GM23338 (cell line): ENCODE data around the gene IMMP2L. TPM values are rescaled to one million over a fixed set of nuclear protein-coding genes. Genes with fewer than 3 reads are reported as not detected.
"Not testable (repeated sequence)": the region's sequence is repeated elsewhere in the genome, so short reads cannot be mapped to it uniquely, and the experiment has no call there.

Experiments used
- ATAC-seq: fragments of 200-7000 bp; cut with Tn5 transposase; 3 replicates; pipeline ENCODE4 v1.9.1; 2020
- DNase-seq: peaks from one replicate; pipeline ENCODE4 v3.0.0-alpha.2; 2015; ENCODE audit warnings: low spot score
- H2AFZ ChIP-seq: fragments of 200-600 bp; sonication (generic); 2 replicates; pipeline ENCODE4 v1.8.0; 2016; ENCODE audit warnings: antibody characterized with exemption, mild to moderate bottlenecking, moderate library complexity
- H3F3A ChIP-seq: fragments of 200-600 bp; sonication (generic); replicated peaks from 2 replicates; pipeline ENCODE4 v1.8.0; 2017; ENCODE audit warnings: antibody characterized with exemption, mixed run types, low read depth
- H3K27ac ChIP-seq: fragments of 200-600 bp; sonication (generic); 2 replicates; pipeline ENCODE4 v1.6.1; 2016; ENCODE audit warnings: low read depth
- H3K27me3 ChIP-seq: fragments of 200-600 bp; sonication (generic); 2 replicates; pipeline ENCODE4 v1.8.0; 2016; ENCODE audit warnings: mild to moderate bottlenecking, mixed run types, moderate library complexity; ENCODE audit not compliant: insufficient read depth
- H3K36me3 ChIP-seq: fragments of 200-600 bp; sonication (generic); 2 replicates; pipeline ENCODE4 v1.8.0; 2016; ENCODE audit warnings: mild to moderate bottlenecking; ENCODE audit not compliant: insufficient read depth
- H3K4me1 ChIP-seq: fragments of 200-600 bp; sonication (generic); 2 replicates; pipeline ENCODE4 v1.8.0; 2016; ENCODE audit warnings: mild to moderate bottlenecking, moderate library complexity; ENCODE audit not compliant: insufficient read depth
- H3K4me2 ChIP-seq: fragments of 200-600 bp; sonication (generic); 2 replicates; pipeline ENCODE4 v1.7.1; 2017; ENCODE audit warnings: mixed run types
- H3K4me3 ChIP-seq: fragments of 200-600 bp; sonication (generic); 2 replicates; pipeline ENCODE4 v1.6.1; 2016; ENCODE audit warnings: mixed run types
- H3K79me2 ChIP-seq: fragments of 200-600 bp; sonication (generic); replicated peaks from 2 replicates; pipeline ENCODE4 v1.8.0; 2017; ENCODE audit warnings: mild to moderate bottlenecking; ENCODE audit not compliant: insufficient read depth
- H3K9me2 ChIP-seq: fragments of 200-600 bp; sonication (generic); 2 replicates; pipeline ENCODE4 v1.8.0; 2017; ENCODE audit not compliant: insufficient read depth
- H4K20me1 ChIP-seq: fragments of 200-600 bp; sonication (generic); replicated peaks from 2 replicates; pipeline ENCODE4 v1.8.0; 2017; ENCODE audit warnings: mild to moderate bottlenecking; ENCODE audit not compliant: insufficient read depth
- H3K27ac Mint-ChIP-seq: 2 replicates; pipeline ENCODE4 v1.8.0; 2020; ENCODE audit warnings: inconsistent platforms, mild to moderate bottlenecking, moderate library complexity, mixed read lengths
- H3K27me3 Mint-ChIP-seq: 3 replicates; pipeline ENCODE4 v1.8.0; 2022; ENCODE audit warnings: low read depth, mild to moderate bottlenecking, moderate library complexity, mixed read lengths, inconsistent platforms; ENCODE audit not compliant: insufficient read depth, poor library complexity
- H3K36me3 Mint-ChIP-seq: 3 replicates; pipeline ENCODE4 v1.8.0; 2021; ENCODE audit warnings: low read depth, mild to moderate bottlenecking, inconsistent platforms, moderate library complexity, mixed read lengths
- H3K4me1 Mint-ChIP-seq: 3 replicates; pipeline ENCODE4 v1.8.0; 2020; ENCODE audit warnings: mild to moderate bottlenecking, inconsistent platforms, mixed read lengths
- H3K4me3 Mint-ChIP-seq: 3 replicates; pipeline ENCODE4 v1.8.0; 2021; ENCODE audit warnings: moderate library complexity, mild to moderate bottlenecking, inconsistent platforms, mixed read lengths
- H3K9me3 Mint-ChIP-seq: 3 replicates; pipeline ENCODE4 v1.8.0; 2020; ENCODE audit warnings: moderate library complexity, mild to moderate bottlenecking, inconsistent platforms, mixed read lengths
- CREB1 ChIP-seq: fragments of 250-450 bp; sonication (Bioruptor Pico); IDR thresholded peaks from 2 replicates; pipeline ENCODE4 v1.5.0; 2020; ENCODE audit warnings: low read depth, mild to moderate bottlenecking, moderate library complexity
- CTCF ChIP-seq, 2 experiments: fragments of 200-600 bp in 1 of 2; sonication (generic) in 1 of 2; conservative IDR thresholded peaks; 2 replicates each; pipeline versions ENCODE4 v1.5.1 to v1.6.1; 2016 to 2017; ENCODE audit warnings: antibody characterized with exemption in 2 of 2, low read depth in 2 of 2, mild to moderate bottlenecking in 2 of 2, moderate library complexity in 1 of 2
- ETS1 ChIP-seq: IDR thresholded peaks from 2 replicates; pipeline ENCODE4 v1.6.1; 2016; ENCODE audit warnings: antibody characterized with exemption
- EZH2 ChIP-seq: fragments of 200-600 bp; sonication (generic); IDR thresholded peaks from one replicate; pipeline ENCODE4 v1.8.0; 2017; ENCODE audit warnings: antibody characterized with exemption, mild to moderate bottlenecking, low read depth; ENCODE audit not compliant: unreplicated experiment
- EZH2phosphoT487 ChIP-seq: fragments of 200-600 bp; sonication (generic); IDR thresholded peaks from one replicate; pipeline ENCODE4 v1.8.1; 2018; ENCODE audit warnings: antibody characterized with exemption; ENCODE audit not compliant: unreplicated experiment
- NANOG ChIP-seq: IDR thresholded peaks from 2 replicates; pipeline ENCODE4 v1.6.1; 2016; ENCODE audit warnings: antibody characterized with exemption, borderline replicate concordance
- POLR2AphosphoS5 ChIP-seq: IDR thresholded peaks from 2 replicates; pipeline ENCODE4 v1.6.1; 2016; ENCODE audit warnings: antibody characterized with exemption, low read depth
- REST ChIP-seq: IDR thresholded peaks from one replicate; pipeline ENCODE4 v1.6.1; 2018; ENCODE audit warnings: antibody characterized with exemption; ENCODE audit not compliant: unreplicated experiment
- STAT1 ChIP-seq: IDR thresholded peaks from one replicate; pipeline ENCODE4 v1.6.1; 2016; ENCODE audit warnings: antibody characterized with exemption; ENCODE audit not compliant: unreplicated experiment
- ZNF331 ChIP-seq: fragments of 250-450 bp; sonication (Bioruptor Pico); IDR thresholded peaks from 2 replicates; pipeline ENCODE4 v1.5.0; 2020; ENCODE audit warnings: low read depth, mild to moderate bottlenecking, moderate library complexity
- polyA plus RNA-seq: library from polyadenylated mRNA; unstranded; fragments of >200 nt; fragmentation: Nextera tagmentation; extraction: Ambion mirVana; gene quantifications from 2 replicates; pipeline ENCODE4 v1.2.1, GENCODE V29; 2016
- total RNA-seq: library from RNA; depleted of rRNA; stranded (reverse); fragments of >200 nt; shearing (Covaris generic); gene quantifications from 2 replicates; pipeline ENCODE4 v1.2.3, GENCODE V29; 2014

The IMMP2L gene
- total and polyA plus RNA-seq, 2 experiments from 2014 or later: 7.3 to 14.0 TPM

- not testable (repeated sequence) for DNase-seq, H3K4me1 ChIP-seq, H3F3A ChIP-seq, H3K27me3 Mint-ChIP-seq, H2AFZ ChIP-seq, H3K4me1 Mint-ChIP-seq, H3K79me2 ChIP-seq, H3K4me2 ChIP-seq, H3K27me3 ChIP-seq, H4K20me1 ChIP-seq, H3K27ac Mint-ChIP-seq, H3K9me2 ChIP-seq, ATAC-seq, H3K27ac ChIP-seq, H3K4me3 ChIP-seq, H3K36me3 ChIP-seq, H3K4me3 Mint-ChIP-seq
- Mint-ChIP-seq H3K36me3 (peaks cover 46% of the 10 kb centered on the region; the same call in 2 of the 3 replicates), H3K9me3 (peaks cover 46% of the 10 kb centered on the region)
Observed at GRCh38 chr7:110660637-110661036, 901.7 kb downstream of the IMMP2L start.

- no peak overlapping the region for H2AFZ ChIP-seq
- Mint-ChIP-seq H3K9me3 (no peaks in the 10 kb centered on the region), H3K27me3 (no peaks in the 10 kb centered on the region), H3K4me3 (no peak overlapping the region; the same call in 2 of the 3 replicates), H3K36me3 (no peaks in the 10 kb centered on the region), H3K27ac (peak overlapping the region; percentile 87), H3K4me1 (peaks cover 14% of the 10 kb centered on the region)
- peak; percentile 51; the same call in 2 of the 3 replicates for ATAC-seq
- no peaks in the 10 kb centered on the region for H3K9me2 ChIP-seq
- peak; percentile 54 for DNase-seq
- H3K4me3 ChIP-seq: no peak overlapping the region
- H3F3A ChIP-seq: no peaks in the 10 kb centered on the region
- H4K20me1 ChIP-seq: no peaks in the 10 kb centered on the region
- H3K27ac ChIP-seq: no peak overlapping the region
- H3K36me3 ChIP-seq: no peaks in the 10 kb centered on the region
- no peaks in the 10 kb centered on the region for H3K27me3 ChIP-seq
- no peak overlapping the region for H3K4me2 ChIP-seq
- no peaks in the 10 kb centered on the region for H3K79me2 ChIP-seq
- TF ChIP-seq NANOG (peak; percentile 46), CREB1 (no peak)
- peaks cover 5% of the 10 kb centered on the region; the same call in 1 of the 2 replicates for H3K4me1 ChIP-seq
Observed at GRCh38 chr7:110650328-110650727, 912.0 kb downstream of the IMMP2L start.

- Histone ChIP-seq H3K79me2 (no peaks in the 10 kb centered on the region), H3K4me2 (no peak overlapping the region), H3F3A (no peaks in the 10 kb centered on the region), H3K36me3 (no peaks in the 10 kb centered on the region), H3K9me2 (no peaks in the 10 kb centered on the region), H3K4me3 (no peak overlapping the region), H2AFZ (no peak overlapping the region), H4K20me1 (no peaks in the 10 kb centered on the region), H3K27ac (no peak overlapping the region), H3K4me1 (peaks cover 5% of the 10 kb centered on the region; the same call in 1 of the 2 replicates), H3K27me3 (no peaks in the 10 kb centered on the region)
- no peaks in the 10 kb centered on the region for H3K27me3 Mint-ChIP-seq
- H3K36me3 Mint-ChIP-seq: no peaks in the 10 kb centered on the region
- H3K4me1 Mint-ChIP-seq: peaks cover 14% of the 10 kb centered on the region
- H3K4me3 Mint-ChIP-seq: no peak overlapping the region
- ATAC-seq (no peak), DNase-seq (no peak)
- no peaks in the 10 kb centered on the region for H3K9me3 Mint-ChIP-seq
- H3K27ac Mint-ChIP-seq: no peak overlapping the region
- TF ChIP-seq STAT1 (no peak), EZH2phosphoT487 (no peak), REST (no peak), ZNF331 (CRISPR knock-in tag) (no peak), ETS1 (no peak), POLR2AphosphoS5 (no peak), EZH2 (no peak), NANOG (no peak), CREB1 (no peak), CTCF (conservative IDR thresholded peaks at IDR 0.05; ENCODE audit: low read depth in 2 of 2) (no peak)
Observed at GRCh38 chr7:110647266-110647665, 915.0 kb downstream of the IMMP2L start.
